ENCODE data around the gene LARGE1. TPM values are rescaled to one million over a fixed set of nuclear protein-coding genes. Genes with fewer than 3 reads are reported as not detected.

Gene LARGE1
- total and polyA plus RNA-seq, 3 experiments from 2014 or later, result 0.07 to 0.27 (median 0.18) TPM

GRCh38 chr22:33656808-33657628, 263.3 kb downstream of the LARGE1 start:
- Histone ChIP-seq H3K4me3 (ENCODE audit: low read length) (no peak overlapping the region), H3K27ac (ENCODE audit: low read depth, low read length) (no peak overlapping the region), H3K27me3 (ENCODE audit: insufficient read depth, low read length, poor library complexity, severe bottlenecking) (no peaks in the 10 kb centered on the region), H3K4me1 (ENCODE audit: insufficient read depth, low read length) (no peaks in the 10 kb centered on the region), H3K36me3 (ENCODE audit: insufficient read depth, low read length) (no peaks in the 10 kb centered on the region), H3K9me3 (ENCODE audit: low read length) (no peaks in the 10 kb centered on the region)
- peaks cover 7 to 22% (median 13%) of the 10 kb centered on the region in 5 donors for H3K9me3 Mint-ChIP-seq
- H3K36me3 Mint-ChIP-seq, result no peaks in the 10 kb centered on the region
- no peaks in the 10 kb centered on the region for H3K4me1 Mint-ChIP-seq
- H3K27me3 Mint-ChIP-seq, result no peaks in the 10 kb centered on the region
- ChIA-PET POLR2A (no interaction called here), CTCF (no interaction called here)
- no peak overlapping the region for H3K4me3 Mint-ChIP-seq
- no peak for DNase-seq
- H3K27ac Mint-ChIP-seq, result no peak overlapping the region

- no peaks in the 10 kb centered on the region for H3K27me3 Mint-ChIP-seq
- H3K27me3 ChIP-seq (ENCODE audit: insufficient read depth, low read length, poor library complexity, severe bottlenecking), result no peaks in the 10 kb centered on the region
- no peak overlapping the region for H3K27ac Mint-ChIP-seq
- ChIA-PET CTCF (no interaction called here), POLR2A (no interaction called here)
- no peak overlapping the region for H3K4me3 ChIP-seq (ENCODE audit: low read length)
- no peaks in the 10 kb centered on the region for H3K9me3 ChIP-seq (ENCODE audit: low read length)
- no peaks in the 10 kb centered on the region for H3K4me1 Mint-ChIP-seq
- H3K4me1 ChIP-seq (ENCODE audit: insufficient read depth, low read length), result no peaks in the 10 kb centered on the region
- no peak overlapping the region for H3K27ac ChIP-seq (ENCODE audit: low read depth, low read length)
- H3K36me3 ChIP-seq (ENCODE audit: insufficient read depth, low read length), result no peaks in the 10 kb centered on the region
- no peaks in the 10 kb centered on the region for H3K36me3 Mint-ChIP-seq
- peaks cover 8 to 22% (median 16%) of the 10 kb centered on the region in 5 donors for H3K9me3 Mint-ChIP-seq
- no peak overlapping the region for H3K4me3 Mint-ChIP-seq
- DNase-seq, result no peak
Observed at GRCh38 chr22:33654173-33654895, 265.9 kb downstream of the LARGE1 start.

GRCh38 chr22:33653532-33654063, 266.7 kb downstream of the LARGE1 start:
- no peak for DNase-seq
- H3K27me3 ChIP-seq (ENCODE audit: insufficient read depth, low read length, poor library complexity, severe bottlenecking), result no peaks in the 10 kb centered on the region
- peaks cover 8 to 18% (median 12%) of the 10 kb centered on the region in 5 donors for H3K9me3 Mint-ChIP-seq

GRCh38 chr22:33652615-33653014, 267.7 kb downstream of the LARGE1 start:
- Histone ChIP-seq H3K4me3 (ENCODE audit: low read length) (no peak overlapping the region), H3K36me3 (ENCODE audit: insufficient read depth, low read length) (no peaks in the 10 kb centered on the region), H3K27ac (ENCODE audit: low read depth, low read length) (no peak overlapping the region), H3K27me3 (ENCODE audit: insufficient read depth, low read length, poor library complexity, severe bottlenecking) (no peaks in the 10 kb centered on the region), H3K9me3 (ENCODE audit: low read length) (no peaks in the 10 kb centered on the region), H3K4me1 (ENCODE audit: insufficient read depth, low read length) (no peaks in the 10 kb centered on the region)
- H3K27me3 Mint-ChIP-seq, result no peaks in the 10 kb centered on the region
- ChIA-PET POLR2A (no interaction called here), CTCF (interaction anchor here (1.6 kb wide), 1 partner anchor 13 kb away, joined by 6 read pairs; no protein-coding TSS in a partner anchor)
- no peaks in the 10 kb centered on the region for H3K36me3 Mint-ChIP-seq
- no peak overlapping the region for H3K27ac Mint-ChIP-seq
- DNase-seq, result no peak
- peaks cover 9 to 16% (median 14%) of the 10 kb centered on the region in 5 donors for H3K9me3 Mint-ChIP-seq
- H3K4me1 Mint-ChIP-seq, result no peaks in the 10 kb centered on the region
- H3K4me3 Mint-ChIP-seq, result no peak overlapping the region

More at GRCh38 chr22:33653532-33654063, 266.7 kb downstream of the LARGE1 start:
- no peak overlapping the region for H3K27ac Mint-ChIP-seq
- no peaks in the 10 kb centered on the region for H3K4me1 ChIP-seq (ENCODE audit: insufficient read depth, low read length)
- no peaks in the 10 kb centered on the region for H3K4me1 Mint-ChIP-seq
- CTCF ChIA-PET, result interaction anchor here (1.6 kb wide), 1 partner anchor 14 kb away, joined by 6 read pairs; no protein-coding TSS in a partner anchor
- no peaks in the 10 kb centered on the region for H3K27me3 Mint-ChIP-seq
- H3K4me3 ChIP-seq (ENCODE audit: low read length), result no peak overlapping the region
- no peaks in the 10 kb centered on the region for H3K9me3 ChIP-seq (ENCODE audit: low read length)
- POLR2A ChIA-PET, result no interaction called here
- no peak overlapping the region for H3K4me3 Mint-ChIP-seq
- H3K36me3 Mint-ChIP-seq, result no peaks in the 10 kb centered on the region
- no peak overlapping the region for H3K27ac ChIP-seq (ENCODE audit: low read depth, low read length)
- H3K36me3 ChIP-seq (ENCODE audit: insufficient read depth, low read length), result no peaks in the 10 kb centered on the region

- Histone ChIP-seq H3K27me3 (ENCODE audit: insufficient read depth, low read length, poor library complexity, severe bottlenecking) (no peaks in the 10 kb centered on the region), H3K27ac (ENCODE audit: low read depth, low read length) (no peak overlapping the region), H3K36me3 (ENCODE audit: insufficient read depth, low read length) (no peaks in the 10 kb centered on the region), H3K4me3 (ENCODE audit: low read length) (no peak overlapping the region), H3K9me3 (ENCODE audit: low read length) (no peaks in the 10 kb centered on the region), H3K4me1 (ENCODE audit: insufficient read depth, low read length) (no peaks in the 10 kb centered on the region)
- Mint-ChIP-seq H3K4me3 (no peak overlapping the region), H3K9me3 (peaks cover 3 to 13% (median 10%) of the 10 kb centered on the region in 5 donors), H3K4me1 (no peaks in the 10 kb centered on the region), H3K27ac (no peak overlapping the region), H3K27me3 (no peaks in the 10 kb centered on the region), H3K36me3 (peaks cover 0 to 1% (median 0%) of the 10 kb centered on the region in 3 donors)
- ChIA-PET CTCF (no interaction called here), POLR2A (no interaction called here)
- no peak for DNase-seq
Observed at GRCh38 chr22:33650244-33650643, 270.0 kb downstream of the LARGE1 start.

GRCh38 chr22:33648478-33648877, 271.8 kb downstream of the LARGE1 start:
- Mint-ChIP-seq H3K36me3 (peaks cover 0 to 1% (median 0%) of the 10 kb centered on the region in 3 donors), H3K4me1 (no peaks in the 10 kb centered on the region), H3K9me3 (peaks cover 0 to 21% (median 10%) of the 10 kb centered on the region in 5 donors), H3K27ac (no peak overlapping the region), H3K27me3 (no peaks in the 10 kb centered on the region), H3K4me3 (no peak overlapping the region)
- Histone ChIP-seq H3K36me3 (ENCODE audit: insufficient read depth, low read length) (no peaks in the 10 kb centered on the region), H3K4me1 (ENCODE audit: insufficient read depth, low read length) (no peaks in the 10 kb centered on the region), H3K4me3 (ENCODE audit: low read length) (no peak overlapping the region), H3K27me3 (ENCODE audit: insufficient read depth, low read length, poor library complexity, severe bottlenecking) (no peaks in the 10 kb centered on the region), H3K27ac (ENCODE audit: low read depth, low read length) (no peak overlapping the region), H3K9me3 (ENCODE audit: low read length) (no peaks in the 10 kb centered on the region)
- POLR2A ChIA-PET, result no interaction called here
- no peak for DNase-seq
- CTCF ChIA-PET, result no interaction called here

GRCh38 chr22:33640900-33641299, 279.4 kb downstream of the LARGE1 start:
- Histone ChIP-seq H3K36me3 (ENCODE audit: insufficient read depth, low read length) (no peaks in the 10 kb centered on the region), H3K4me3 (ENCODE audit: low read length) (no peak overlapping the region), H3K9me3 (ENCODE audit: low read length) (no peaks in the 10 kb centered on the region), H3K4me1 (ENCODE audit: insufficient read depth, low read length) (no peaks in the 10 kb centered on the region), H3K27ac (ENCODE audit: low read depth, low read length) (no peak overlapping the region), H3K27me3 (ENCODE audit: insufficient read depth, low read length, poor library complexity, severe bottlenecking) (no peaks in the 10 kb centered on the region)
- peaks cover 0 to 3% of the 10 kb centered on the region in 2 donors for H3K27me3 Mint-ChIP-seq
- no peak overlapping the region for H3K27ac Mint-ChIP-seq
- H3K4me3 Mint-ChIP-seq, result no peak overlapping the region
- ChIA-PET CTCF (no interaction called here), POLR2A (no interaction called here)
- no peak for DNase-seq
- H3K9me3 Mint-ChIP-seq, result peaks cover 0 to 24% (median 13%) of the 10 kb centered on the region in 5 donors
- no peaks in the 10 kb centered on the region for H3K4me1 Mint-ChIP-seq
- H3K36me3 Mint-ChIP-seq, result peaks cover 0 to 1% (median 0%) of the 10 kb centered on the region in 3 donors

Data from CD8-positive, alpha-beta memory T cell (primary cell).